ENCODE results near the gene RDH16.
"Not testable (repeated sequence)": the region's sequence is repeated elsewhere in the genome, so short reads cannot be mapped to it uniquely, and the experiment has no call there.

The RDH16 gene

DNA sequence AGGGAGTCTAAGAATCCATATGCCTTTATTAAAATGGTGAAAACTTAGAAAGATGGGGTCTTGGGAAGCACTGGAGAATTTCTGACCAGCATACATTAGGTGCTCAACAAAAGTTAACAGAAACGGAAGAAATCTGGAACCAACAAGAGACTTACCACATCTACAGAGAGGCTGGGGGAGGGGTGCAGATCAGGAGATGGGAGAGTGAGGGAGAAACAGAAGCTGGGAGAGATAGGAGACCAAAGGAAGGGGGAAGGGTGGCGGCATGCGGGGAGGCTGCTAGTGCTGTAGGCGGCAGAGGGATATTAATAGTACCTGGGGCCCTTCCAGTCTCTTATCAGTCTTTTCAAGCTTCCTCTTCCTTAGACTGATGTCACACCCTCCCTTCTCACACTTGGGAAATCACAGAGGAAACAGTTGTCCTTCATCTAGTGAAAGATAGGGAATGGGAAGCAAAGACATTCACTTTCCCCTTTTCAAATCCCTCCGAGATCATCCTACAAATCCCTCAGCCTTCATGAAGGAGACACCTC lies 30.9 kb upstream of the RDH16 start:
- DNase-seq: no peak

DNA sequence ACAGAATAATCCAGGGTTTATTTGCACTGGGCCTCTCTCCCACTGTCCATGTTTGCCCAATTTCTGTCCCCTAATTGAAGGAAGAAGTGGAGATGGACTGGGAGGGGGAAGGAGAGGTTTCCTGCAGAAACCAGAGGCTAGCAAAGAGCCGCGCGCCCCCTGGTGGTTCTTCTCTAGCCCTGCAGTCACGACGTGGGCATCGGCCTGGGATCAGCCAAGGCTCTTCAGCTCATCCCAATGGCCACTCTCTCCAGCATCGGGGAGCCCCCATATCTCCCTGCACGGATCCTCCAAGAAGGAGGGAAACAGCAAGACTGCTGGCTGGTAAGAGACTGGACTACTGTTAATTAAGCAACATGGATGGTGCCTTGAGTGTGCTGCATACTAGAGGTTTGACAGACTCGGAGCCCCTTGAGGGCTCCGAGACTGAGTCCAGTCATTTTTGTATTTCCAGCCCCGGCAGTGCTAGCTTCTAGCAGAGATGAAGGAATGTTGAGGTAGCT lies 30.2 kb upstream of the RDH16 start:
- DNase-seq: peak; percentile 90

DNA sequence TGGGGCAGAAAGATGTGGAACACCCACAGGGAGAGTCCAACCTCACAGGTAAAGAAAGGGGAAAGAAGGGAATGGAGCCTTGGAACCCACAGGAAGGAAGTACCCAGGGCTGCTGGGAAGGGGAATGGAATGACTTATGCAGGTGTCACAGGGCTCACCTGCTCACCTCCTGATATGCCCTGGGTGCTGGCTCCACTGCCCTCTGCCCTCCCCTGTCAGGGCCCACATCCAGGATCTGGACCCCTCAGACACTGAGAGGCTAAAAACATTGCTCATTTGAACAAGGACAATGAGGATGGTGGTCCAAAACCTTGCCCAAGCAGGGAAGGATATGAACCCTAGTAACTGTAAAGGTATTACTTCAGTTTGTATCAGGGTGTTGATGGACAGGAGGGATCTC lies 29.6 kb upstream of the RDH16 start:
- no peak for DNase-seq

DNA sequence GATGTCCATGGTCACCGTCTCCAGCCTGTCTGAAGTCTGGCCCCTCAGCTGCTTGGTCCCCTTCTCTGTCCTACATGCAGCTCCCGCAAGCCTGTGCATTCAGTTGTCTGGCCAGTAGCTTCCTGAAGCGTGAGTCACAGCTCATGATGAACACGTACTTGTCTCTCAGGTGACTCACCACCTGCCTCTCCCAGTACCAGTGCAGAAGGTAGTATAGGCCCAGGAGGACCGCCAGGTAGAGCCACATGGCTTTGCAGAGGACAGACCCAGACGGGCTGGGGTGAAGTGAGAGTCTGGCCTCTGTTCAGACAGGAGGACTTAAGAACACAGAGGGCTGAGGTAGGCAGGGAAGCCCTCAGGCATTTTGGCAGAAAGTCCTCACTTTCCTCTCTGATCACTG lies 28.3 kb upstream of the RDH16 start:
- DNase-seq: not testable (repeated sequence)

DNA sequence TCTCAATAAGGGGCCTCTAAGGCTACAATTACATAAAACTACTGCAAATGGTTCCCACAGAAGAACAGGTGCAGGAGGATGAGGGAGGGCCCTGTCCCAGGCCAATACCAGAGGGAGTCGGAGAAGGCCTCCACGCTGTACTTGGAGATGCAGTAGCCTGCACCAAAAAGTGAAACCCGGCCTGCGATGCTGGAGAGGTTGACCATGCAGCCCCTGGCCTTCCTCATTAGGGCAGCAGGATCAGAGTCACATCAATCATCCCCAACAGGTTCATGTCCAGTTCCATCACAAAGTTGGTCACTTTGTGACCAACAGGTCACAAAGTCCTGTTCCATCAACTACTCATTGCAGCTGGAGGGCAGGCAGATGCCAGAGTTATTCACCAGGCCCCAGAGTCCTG lies 26.0 kb upstream of the RDH16 start:
- DNase-seq: no peak

DNA sequence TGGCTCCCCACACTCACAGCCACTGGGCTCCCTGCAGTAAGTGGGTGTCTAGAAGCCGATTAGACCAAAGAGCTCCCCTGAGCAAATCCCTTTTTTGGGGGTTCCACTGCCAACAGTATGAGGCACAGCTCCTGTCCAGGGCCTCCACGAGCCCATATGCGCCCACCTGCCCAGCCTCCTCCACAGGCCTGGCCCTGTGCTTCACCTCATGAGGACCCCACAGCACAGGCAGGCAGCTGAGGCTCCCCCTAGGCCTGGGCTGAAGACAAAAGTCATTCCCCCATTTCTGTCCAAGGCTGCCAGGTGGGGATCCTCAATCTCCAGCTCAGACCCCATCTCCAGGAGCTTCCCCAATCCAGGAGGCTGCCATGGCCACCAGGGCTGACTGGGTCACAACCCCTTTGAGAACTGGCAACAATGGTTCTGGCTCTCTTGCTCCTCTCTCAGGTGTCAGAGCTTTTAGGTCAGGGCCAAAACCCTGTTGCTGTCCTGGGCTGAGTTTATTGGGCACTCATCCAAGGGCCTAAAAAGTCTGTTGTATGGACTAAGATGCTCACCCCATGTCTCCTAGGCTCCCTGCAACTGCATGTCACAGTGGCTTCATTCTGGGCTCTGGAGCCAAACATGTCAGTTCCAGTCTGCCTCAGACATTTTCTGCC lies 25.3 kb upstream of the RDH16 start:
- DNase-seq: not testable (repeated sequence)

DNA sequence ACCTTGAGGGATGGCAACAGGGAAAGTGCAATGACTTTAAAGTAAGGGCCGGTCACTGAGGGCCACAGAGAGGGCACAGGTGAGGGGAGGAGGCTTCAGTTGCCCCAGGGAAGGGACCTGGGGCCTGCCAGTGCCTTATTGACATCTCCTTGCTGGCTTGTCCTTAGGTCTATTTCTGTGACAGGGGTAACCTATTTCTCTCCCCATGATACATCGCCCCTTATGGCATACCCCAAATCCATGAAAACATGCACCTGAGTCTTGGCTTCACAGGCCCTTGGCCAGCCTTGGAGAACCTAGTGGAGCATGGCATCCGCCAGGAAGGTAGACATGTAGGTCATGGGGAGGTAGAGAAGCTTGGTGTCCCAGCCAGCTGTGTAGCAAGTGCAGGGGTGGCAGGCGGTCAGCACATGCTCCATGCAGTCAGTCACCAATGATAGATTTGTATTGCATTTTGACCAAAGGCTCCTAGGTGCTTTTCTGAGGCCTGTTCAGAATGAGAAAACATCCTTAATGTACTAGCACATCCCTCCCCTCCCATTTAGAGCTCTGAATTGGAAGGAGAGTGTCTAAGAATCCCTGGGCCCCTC lies 23.6 kb upstream of the RDH16 start:
- no peak for DNase-seq

DNA sequence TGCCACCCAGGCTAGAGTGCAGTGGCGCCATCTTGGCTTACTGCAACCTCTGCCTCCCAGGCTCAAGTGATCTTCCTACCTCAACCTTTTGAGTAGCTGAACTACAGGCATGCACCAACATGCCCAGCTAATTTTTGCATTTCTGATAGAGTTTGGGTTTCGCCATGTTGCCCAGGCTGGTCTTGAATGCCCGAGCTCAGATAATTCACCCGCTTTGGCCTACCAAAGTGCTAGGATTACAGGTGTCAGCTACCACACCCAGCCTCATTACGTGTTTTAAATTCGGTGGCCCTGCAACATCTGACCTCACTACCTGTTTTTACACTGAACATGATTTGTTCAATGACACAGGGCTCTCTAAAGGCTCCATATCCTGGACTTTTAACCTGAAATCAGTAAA lies 22.9 kb upstream of the RDH16 start:
- no peak for DNase-seq

DNA sequence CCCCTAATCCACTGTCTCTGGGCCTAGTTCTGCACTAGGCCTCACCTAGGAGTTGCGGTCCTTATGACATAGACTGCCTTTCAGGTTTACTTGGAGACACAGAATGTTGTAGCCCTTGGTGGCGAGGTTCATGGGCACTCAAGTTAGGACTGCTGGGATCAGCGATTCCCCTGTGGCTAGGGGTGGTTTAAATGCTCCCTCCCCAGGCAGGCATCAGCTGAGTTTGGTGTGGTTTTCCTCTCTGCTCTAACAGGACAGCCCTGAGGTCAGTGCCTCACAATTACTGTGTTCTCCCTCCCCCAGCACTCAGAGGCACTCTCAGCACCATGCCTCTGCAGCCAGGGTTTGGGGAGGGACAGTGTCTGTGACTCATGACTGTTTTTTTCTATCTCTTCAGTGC lies 22.2 kb upstream of the RDH16 start:
- no peak for DNase-seq

DNA sequence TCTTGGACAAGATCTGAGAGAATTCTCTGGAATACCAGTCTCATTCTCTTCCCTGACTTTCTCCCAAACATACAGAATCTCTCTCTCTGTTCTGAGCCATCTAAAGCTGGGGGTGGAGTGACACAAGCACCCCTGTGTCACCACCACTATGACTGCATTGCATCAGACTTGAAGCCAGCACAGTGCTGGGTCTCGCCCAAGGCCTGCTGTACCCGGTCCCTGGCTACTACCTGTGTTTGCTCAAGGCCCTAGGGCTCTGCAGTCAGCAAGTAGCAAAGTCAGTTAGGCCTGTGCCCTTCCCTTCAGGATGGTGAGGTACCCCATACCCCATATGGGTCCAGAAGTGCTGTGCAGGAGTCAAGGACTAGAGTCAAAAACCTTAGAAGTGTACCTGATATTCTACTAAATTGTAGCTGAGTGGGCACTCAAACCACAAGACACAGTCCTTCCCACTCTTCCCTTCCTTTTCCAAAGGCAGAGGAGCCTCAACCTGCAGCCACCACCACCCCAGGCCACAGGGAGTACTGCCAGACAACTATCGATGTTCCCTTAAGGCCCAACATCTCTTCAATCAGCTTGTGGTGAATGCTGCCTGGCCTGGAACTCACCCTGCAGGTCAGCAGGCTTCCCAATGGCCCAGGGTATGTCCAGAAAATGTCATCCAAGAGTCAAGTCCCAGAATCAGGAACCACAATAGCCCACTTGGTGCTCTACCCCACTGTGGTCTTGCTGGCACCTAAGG lies 21.2 kb upstream of the RDH16 start:
- DNase-seq: no peak

DNA sequence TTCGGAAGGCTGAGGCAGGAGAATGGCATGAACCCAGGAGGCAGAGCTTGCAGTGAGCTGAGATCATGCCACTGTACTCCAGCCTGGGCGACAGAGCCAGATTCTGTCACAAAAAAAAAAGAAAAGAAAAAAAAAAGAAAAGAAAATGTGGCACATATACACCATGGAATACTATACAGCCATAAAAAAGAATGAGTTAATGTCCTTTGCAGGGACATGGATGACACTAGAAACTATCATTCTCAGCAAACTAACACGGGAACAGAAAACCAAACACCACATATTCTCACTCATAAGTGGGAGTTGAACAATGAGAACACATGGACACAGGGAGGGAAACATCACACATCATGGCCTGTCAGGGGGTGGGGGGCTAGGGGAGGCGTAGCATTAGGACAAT lies 20.0 kb upstream of the RDH16 start:
- DNase-seq: not testable (repeated sequence)

DNA sequence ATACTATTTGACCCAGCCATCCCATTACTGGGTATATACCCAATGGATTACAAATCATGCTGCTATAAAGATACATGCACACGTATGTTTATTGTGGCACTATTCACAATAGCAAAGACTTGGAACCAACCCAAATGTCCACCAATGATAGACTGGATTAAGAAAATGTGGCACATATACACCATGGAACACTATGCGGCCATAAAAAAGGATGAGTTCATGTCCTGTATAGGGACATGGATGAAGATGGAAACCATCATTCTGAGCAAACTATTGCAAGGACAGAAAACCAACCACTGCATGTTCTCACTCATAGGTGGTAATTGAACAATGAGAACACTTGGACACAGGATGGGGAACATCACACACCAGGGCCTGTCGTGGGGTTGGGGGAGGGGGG lies 16.8 kb upstream of the RDH16 start:
- not testable (repeated sequence) for DNase-seq

DNA sequence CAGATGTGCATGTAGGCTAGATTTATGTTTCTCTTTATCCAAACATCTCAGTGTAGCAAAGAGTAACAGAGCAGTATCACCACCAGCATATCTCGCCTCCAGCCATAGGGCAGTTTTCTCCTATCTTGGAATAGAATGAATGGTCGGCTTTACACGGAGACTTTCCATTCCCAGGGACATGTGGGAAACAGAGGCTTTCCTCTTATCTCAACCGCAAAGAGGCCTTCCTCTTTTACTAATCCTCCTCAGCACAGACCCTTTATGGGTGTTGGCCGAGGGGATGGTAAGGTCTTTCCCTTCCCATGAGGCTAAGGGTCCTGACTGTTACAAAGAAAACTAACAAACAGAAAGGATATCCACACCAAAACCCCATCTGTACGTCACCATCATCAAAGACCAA lies 11.5 kb upstream of the RDH16 start:
- not testable (repeated sequence) for DNase-seq

DNA sequence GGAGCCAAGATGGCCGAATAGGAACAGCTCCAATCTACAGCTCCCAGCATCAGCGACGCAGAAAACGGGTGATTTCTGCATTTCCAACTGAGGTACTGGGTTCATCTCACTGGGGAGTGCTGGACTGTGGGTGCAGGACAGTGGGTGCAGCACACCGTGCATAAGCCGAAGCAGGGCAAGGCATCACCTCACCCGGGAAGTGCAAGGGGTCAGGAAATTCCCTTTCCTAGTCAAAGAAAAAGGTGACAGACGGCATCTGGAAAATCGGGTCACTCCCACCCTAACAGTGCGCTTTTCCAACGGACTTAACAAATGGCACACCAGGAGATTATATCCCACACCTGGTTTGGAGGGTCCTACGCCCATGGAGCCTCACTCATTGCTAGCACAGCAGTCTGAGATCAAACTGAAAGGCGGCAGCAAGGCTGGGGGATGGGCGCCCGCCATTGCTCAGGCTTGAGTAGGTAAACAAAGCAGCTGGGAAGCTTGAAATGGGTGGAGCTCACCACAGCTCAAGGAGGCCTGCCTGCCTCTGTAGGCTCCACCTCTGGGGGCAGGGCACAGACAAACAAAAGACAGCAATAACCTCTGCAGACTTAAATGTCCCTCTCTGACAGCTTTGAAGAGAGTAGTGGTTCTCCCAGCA lies 8.7 kb upstream of the RDH16 start:
- not testable (repeated sequence) for DNase-seq

DNA sequence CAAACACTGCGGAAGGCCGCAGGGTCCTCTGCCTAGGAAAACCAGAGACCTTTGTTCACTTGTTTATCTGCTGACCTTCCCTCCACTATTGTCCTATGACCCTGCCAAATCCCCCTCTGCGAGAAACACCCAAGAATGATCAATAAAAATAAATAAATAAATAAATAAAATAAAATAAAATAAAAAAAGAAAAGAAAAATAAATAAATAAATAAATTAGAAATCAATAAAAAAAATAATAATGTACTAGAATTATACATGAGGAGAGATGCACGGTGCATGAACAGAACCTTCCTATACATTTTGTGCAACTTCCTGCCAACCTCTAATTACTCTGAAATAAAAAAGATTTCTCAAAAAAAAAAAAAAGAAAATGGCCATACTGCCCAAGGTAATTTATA lies 7.7 kb upstream of the RDH16 start:
- DNase-seq: not testable (repeated sequence)

DNA sequence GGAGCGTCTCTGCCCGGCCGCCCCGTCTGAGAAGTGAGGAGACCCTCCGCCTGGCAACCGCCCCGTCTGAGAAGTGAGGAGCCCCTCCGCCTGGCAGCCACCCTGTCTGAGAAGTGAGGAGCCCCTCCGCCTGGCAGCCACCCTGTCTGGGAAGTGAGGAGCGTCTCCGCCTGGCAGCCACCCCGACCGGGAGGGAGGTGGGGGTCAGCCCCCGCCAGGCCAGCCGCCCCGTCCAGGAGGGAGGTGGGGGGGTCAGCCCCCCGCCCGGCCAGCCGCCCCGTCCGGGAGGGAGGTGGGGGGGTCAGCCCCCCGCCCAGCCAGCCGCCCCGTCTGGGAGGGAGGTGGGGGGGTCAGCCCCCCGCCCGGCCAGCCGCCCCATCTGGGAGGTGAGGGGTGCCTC lies 6.1 kb upstream of the RDH16 start:
- not testable (repeated sequence) for DNase-seq

DNA sequence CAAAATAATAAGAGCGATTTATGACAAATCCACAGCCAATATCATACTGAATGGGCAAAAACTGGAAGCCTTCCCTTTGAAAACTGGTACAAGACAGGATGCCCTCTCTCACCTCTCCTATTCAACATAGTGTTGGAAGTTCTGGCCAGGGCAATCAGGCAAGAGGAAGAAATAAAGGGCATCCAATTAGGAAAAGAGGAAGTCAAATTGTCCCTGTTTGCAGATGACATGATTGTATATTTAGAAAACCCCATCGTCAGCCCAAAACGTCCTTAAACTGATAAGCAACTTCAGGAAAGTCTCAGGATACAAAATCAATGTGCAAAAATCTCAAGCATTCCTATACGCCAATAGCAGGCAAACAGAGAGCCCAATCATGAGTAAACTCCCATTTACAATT lies 4.8 kb upstream of the RDH16 start:
- DNase-seq: not testable (repeated sequence)

DNA sequence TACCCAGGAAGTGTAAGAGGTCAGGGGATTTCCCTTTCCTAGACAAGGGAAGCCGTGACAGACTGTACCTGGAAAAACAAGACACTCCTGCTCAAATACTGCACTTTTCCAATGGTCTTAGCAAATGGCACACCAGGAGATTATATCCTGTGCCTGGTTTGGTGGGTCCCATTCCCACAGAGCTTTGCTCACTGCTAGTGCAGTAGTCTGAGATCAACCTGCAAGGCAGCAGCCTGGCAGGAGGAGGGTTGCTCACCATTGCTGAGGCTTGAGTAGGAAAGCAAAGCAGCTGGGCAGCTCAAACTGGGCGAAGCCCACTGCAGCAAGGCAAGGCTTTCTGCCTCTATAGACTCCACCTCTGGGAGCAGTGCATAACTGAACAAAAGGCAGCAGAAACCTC lies 1.0 kb upstream of the RDH16 start:
- no peak for DNase-seq

DNA sequence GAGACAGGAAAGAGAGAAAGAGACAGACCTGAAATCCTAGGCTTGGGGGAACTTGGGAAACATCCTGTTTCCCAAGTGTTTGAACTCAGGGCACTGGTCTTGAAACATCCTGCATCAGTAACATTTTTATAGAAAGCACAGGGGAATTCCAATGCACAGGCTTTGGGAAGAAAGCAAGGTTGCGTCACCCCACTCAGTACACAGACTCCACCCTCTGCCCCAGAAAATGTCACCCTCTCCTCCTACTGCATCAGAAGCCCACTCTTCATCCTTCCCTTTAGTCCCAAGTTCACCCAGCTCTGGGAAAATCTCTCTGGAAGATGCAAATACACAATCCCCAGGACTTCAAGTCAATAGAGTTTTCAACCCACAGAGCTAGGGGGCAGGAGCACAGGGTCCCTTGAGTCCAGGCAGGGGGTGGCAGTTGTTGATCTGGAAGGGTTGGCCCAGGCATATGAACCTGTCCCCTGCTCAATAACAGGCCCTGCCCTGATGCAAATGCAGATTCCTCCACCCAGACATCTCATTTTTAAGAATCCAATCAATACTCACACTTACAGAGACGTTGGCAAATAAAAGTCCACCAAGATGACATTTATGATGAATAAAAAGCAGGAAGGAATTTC lies 1.7 kb downstream of the RDH16 start:
- DNase-seq: no peak

DNA sequence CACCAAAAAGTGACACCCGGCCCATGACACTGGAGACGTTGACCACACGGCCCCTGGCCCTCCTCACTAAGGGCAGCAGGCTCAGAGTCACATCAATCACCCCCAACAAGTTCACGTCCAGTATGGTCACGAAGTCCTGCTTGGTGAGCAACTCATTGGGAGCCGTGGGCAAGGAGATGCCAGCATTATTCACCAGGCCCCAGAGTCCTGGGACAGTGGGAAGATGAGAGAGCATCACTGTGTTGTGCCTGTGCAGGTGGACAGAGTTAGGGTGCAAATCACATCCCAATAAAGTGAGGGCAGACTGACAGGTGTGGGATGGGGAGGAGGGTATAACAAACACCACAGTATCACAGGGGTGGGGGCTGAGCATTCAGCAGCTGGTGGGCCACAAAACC lies 2.5 kb downstream of the RDH16 start:
- no peak for DNase-seq

DNA sequence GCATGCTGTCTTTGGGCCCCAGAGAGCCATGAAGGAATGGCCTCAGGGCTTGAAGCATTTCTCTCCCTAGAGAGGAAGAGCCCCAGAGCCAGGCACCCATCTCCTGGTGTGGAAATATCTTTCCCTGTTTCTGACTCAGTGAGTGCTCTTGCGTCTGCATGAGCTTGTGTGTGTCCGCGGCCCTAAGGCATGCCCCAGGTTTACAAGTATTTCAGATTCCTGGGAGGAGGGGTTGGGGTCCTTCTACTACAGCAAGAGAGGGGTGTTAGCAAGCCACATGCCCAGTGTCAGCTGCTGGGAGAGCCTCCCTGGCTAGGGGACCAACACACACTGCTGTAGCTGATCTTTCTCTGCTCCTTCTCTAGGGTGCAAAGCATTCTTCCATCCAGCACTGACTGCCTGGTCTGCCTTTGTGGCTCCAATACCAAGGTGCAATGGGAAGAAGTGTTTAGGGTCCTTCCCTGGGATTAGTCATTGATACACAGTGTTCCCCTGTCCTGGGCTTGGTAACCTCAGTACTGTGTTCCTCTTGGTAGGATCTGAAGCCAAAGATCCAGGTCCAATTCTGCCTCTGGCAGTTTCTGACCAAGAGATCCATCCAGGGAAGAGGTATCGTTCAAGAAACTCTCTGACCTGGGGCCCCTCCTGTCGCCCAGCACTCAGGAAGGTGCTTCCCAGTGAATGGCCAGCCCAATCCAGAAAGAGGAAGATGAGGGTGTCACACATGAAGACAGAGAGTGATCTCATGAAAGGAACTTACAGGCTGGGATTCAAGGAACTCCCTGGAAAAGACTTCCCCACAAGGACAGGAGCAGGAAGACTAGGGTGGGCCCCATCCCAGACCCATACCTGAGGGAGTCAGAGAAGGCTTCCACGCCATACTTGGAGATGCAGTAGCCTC lies 3.1 kb downstream of the RDH16 start:
- DNase-seq: no peak

DNA sequence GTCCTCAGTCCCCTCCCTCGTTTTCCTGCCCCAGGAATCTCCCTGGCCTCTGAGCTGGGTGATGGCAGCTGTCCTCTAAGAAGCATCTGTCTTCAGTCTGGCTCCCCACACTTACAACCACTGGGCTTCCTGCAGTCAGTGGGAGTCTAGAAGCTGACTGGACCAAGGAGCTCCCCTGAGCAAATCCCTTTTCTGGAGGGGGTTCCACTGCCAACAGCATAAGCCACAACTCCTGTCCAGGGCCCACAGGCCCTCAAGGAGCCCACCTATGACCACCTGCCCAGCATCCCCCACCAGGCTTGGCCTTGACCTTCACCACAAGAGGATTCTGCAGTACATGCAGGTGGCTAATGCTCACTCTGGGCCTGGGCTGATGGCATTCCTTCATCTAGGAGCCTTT lies 4.1 kb downstream of the RDH16 start:
- DNase-seq: no peak
